Suppressor macrophage treated with lipopolysaccharide for 4 hours (primary cell): Measurements from ENCODE around the gene PCID2.

Experiments used
- DNase-seq: peaks from one replicate; pipeline ENCODE4 v3.0.0-alpha.2; 2020

Gene PCID2

DNA sequence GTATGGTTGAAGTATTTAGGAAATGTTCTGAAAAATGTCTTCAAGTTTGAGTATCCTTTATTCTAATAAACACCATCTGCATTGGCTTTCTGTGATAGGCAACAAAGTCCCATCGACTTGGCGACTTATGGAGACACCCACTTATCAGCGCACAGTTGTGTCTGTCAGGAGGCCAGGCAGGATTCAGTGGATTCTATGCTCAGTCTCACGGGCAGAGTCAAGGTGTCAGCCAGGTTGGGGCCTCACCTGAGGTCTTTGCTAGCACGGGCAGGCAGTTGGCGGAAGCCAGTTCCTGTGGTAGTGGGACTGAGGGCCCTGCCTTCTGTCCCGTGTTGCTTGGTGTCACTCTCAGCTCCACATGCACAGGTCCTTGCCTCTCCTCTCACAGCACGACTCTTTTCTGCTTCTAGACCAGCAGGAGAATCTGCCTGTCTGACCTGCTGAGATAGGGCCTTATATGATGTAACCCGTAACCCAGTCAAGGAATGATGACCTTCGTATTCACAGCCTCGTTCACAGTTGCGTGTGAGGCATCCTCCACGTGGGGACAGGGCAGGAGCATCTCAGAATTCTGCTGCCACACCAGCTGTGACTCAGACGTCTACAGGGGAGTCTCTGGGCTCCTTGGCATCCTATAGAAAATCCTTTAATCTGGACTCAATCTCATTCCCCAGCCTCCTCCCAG is 10.9 kb upstream of the PCID2 start:
- no peak for DNase-seq

DNA sequence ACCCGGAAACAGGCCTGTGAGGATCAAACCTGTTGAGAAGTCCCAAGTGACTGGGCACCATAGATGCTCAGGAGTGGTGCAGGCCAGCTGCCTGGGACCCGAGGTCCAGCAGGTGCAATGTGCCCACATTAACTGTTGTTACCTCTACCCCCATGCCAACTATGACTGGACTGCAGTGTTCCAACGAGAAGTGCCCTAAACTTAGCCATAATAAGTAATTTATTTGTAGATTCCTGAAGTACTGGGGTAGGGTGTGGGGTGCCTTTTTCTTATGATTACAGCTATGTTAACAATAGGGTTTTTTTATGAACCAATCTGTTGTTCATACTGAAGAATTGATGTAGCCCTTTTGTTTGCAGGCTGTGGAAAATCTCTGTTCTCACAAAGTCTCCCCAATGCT is 10.1 kb upstream of the PCID2 start:
- no peak for DNase-seq

DNA sequence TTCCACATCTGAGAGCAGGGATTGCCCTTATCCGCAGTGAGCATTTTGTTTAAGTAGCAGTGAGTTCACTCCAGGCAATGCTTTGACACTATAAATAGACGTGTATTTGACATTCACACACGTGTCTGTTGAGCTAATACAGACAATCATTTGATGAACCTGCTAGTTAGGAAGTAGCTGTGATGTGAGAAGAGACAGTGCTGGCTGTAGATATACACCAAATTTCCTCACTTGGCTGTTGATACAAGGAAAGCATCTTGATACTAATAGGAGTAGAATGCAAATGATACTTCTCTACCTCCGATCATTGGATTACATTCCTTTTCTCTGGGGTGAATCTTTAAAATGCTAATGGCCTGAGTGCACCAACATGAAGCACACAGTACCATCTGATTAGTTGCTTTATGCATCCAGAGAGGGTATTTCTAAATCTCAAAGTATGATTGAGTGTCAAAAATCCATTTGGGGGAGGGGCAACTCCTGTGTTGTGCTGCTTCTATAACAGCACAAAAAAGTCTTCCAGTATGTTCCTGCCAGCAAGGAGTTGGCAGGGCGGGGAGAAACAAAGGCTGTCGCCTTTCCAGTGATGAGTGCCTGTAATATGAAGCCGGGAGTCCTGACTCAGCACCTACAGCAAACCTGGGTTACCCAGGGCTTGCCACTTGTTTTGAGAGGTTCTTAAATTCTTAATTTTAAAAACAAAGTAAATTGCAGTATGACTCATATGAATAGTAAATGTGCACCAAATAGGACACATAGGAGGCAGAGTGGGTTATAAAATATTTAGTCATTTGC is 8.0 kb upstream of the PCID2 start:
- no peak for DNase-seq

DNA sequence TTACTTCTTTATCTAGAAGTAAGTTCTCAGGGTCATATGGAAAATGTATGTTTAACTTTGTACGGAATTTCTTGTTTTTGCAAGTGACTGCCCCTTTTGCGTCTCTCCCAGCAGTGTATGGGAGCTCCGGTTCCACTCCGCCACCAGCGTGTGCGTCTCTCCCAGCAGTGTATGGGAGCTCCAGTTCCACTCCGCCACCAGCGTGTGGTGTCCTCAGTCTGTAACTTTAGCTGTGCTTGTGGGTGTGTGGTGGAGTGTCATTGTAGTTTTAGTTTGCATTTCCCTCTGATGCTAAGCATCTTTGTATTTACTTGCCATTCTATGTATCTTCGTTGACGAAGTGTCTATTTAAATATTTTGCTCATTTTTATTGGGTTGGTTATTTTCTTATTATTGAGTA is 3.3 kb upstream of the PCID2 start:
- no peak for DNase-seq

DNA sequence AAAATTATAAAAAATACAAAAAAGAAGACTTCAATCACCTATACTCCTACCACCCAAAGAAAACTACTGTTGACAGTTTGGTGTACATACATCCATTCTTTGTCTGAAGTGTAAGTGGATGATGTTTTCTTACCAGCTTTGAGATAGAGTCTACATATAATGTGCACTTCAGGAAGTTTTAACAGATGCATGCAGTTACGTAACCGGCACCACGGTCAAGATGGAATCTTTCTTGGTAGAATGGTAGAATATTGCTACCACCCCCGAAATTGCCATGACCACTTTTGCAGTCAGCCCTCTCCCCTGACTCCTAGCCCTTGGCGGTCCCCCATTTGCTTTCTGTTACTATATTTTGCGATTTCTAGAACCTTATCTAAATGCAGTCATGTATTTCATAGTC is 2.4 kb upstream of the PCID2 start:
- no peak for DNase-seq

DNA sequence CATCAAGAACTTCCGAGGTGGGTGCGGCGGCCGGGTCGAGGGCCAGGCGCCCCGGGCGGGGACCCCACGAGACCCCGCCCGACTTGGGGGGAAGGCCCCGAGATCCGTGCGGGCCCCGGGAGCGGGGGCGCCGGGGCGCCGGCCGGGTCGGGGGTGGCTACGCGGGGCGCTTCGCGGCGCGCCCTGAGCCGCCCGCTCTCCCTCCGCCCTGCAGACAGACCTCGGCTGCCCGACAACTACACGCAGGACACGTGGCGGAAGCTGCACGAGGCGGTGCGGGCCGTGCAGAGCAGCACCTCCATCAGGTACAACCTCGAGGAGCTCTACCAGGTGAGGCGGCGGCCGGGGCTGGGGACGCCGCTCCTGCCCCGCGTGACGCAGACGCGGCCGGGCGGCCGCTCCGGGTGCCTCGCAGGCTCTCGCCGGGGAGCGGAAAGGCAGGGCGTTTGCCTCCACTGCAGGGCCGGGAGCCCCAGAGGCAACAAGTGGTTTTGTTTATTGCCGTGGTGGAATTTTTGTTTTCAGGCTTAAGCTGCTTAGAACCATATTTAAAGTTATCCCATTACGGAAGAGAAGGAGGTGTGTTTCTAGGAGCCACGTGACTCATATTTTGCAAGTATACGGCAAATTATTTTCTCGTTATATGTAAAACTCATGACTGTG is 1.4 kb upstream of the PCID2 start:
- peak; percentile 56 for DNase-seq

DNA sequence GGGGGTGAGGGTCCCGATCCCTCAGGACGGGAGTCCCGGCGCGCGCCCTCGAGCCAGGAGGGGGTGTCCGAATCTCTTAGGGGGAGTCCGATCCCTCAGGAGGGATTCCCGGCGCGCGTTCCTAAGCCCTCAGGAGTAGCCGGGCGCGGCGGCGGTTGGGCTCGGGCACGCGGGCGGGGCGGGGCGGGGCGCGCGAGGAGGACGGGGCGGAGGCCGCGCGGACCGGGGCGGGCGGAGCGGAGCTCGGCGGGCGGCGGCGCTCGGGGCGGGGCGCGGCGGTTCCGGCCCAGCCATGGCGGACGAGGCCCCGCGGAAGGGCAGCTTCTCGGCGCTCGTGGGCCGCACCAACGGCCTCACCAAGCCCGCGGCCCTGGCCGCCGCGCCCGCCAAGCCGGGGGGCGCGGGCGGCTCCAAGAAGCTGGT is 878 bp upstream of the PCID2 start, which contains the start of gene CUL4A:
CUL4A (plus strand) TSS at position 278 of the 423 bp plus-strand sequence; CDS start at position 293, 15 bp downstream.
- peak; percentile 89 for DNase-seq

DNA sequence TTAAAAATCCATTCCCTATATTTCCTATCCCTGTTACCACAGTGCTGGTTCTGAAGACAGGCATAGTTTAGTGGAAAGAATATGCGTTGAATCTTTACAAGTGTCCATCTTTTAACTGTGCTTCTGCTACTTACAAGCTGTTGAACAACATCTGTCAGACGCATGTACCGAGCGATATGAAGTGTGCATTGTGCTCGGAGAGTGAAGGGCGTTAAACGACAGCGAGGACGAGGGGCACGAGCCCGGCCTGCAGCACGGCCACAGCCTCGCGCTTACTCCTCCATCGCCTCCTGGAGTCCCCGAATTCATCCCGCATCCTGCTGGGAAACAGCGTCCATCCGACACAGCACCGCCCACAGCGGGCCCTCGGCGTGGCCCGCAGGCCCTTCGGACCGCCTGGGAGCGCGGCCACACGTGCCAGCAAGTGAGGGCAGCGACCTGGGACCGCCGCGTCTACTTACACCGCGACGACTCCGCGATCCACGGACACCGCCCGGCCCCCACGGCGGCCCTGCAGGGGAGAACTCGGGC is 514 bp downstream of the PCID2 start:
- peak; percentile 55 for DNase-seq

DNA sequence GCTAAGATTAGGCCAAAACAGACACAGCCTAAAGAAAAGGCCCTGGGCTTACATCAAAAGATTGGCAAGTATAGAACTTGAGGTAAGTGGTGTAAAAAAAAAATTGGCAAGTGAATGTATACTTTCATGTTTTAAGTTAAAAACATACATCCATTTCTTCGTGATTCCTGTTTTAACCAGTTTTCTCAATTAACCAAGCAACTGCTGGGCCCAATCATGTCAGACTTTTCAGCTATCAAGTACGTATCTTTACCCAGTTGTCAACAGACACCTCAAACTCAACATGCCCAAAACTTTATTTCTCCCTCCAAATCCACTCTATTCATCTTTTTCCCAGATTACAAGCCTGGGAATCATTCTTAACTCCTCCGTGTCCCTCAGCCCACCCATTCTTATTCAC is 1.0 kb downstream of the PCID2 start:
- no peak for DNase-seq

DNA sequence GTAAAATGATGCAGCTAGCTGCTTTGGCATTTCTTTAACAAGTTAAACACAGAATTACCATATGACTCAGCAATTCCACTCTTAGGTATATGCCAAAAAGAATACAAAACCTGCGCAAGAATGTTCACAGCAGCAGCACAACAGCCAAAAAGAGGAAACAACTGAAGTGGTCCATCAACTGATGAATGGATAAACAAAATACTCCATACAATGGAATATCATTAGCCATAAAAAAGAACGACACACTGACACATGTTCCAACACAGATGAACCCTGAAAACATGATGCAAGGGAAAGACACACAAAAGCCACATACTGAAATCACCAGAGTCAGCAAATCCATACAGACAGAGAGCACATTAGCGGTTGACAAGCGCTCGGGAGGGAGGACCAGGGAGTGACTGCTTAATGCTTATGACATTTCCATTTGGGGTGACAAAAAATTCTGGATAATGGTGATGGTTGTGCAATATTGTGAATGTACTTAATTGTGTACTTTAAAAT is 3.0 kb downstream of the PCID2 start:
- no peak for DNase-seq

DNA sequence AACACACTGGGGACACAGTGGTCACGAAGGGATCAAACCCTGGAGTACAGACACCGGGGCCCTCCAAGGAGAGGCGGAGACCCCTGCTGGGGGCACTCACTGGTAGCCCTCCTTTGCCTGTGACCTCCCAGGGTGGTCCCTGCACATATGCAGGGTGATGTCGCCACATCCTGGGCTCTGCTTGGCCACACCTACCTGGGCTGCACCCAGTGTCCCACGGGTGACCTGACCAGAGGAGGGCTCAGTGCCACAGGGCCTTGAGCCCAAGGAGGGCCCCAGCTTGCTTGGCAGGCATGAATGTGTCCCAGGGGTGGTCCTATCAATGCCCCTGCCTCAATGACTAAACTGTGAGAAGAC is 4.1 kb downstream of the PCID2 start:
- no peak for DNase-seq

DNA sequence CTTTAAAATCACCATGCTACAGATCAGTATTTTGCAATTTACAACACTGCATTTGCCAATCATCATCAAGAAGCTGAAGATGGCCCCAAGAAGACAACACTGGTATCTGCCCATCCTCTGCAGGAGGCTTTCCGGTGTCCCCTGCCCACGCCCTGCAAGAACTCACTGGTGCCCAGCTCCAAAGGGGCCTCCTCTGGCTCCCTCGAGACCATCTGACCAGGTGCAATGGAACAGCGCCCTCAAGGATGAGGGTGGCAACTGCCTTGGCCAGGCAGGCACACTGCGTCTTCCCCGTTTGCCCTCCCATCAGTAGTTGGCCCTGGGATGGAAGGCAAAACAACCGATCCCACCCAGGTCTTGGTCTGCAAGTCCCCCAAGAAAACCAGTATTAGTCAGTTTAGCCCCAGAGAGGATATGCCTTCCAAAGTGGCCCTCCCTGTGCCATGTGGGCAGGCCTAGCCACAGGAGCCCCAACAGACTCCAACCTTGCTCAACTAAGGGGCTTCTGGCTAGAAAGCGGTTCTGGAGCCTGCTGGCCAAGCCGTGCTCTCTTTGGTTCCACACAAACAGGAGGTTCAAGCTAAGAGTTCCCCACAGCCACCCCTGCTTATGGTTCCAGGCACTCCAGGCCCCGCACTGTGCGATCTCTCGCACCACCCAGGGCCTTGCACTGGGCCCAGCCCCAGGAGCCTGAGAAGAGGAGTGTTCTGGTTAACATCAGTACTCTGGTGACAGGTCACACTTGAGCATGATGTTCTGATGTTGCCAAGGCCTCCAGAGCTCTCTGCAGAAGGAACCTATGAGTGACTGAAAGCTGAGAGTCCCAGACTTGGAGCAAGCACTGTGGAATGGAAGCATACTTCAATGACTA is 4.7 kb downstream of the PCID2 start:
- no peak for DNase-seq

DNA sequence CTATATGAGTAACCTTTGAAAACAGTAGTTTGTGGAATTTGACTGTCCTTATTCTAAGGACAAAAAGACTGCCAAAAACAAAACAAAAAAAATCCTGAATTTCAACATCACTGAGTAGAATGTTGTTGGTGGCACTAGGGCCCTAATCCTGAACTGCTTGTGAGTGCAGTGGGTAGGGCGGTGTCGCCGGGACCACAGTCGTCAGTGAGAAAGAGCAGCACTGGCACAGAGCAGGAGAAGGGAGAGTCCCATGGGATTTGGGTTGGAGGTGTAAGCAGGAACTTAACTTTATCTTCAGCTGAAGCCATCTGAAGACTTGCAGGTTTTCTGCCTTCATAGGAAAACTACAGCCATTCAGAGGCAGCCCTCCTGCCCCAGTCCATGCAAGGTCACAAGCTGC is 5.6 kb downstream of the PCID2 start:
- DNase-seq, result no peak

DNA sequence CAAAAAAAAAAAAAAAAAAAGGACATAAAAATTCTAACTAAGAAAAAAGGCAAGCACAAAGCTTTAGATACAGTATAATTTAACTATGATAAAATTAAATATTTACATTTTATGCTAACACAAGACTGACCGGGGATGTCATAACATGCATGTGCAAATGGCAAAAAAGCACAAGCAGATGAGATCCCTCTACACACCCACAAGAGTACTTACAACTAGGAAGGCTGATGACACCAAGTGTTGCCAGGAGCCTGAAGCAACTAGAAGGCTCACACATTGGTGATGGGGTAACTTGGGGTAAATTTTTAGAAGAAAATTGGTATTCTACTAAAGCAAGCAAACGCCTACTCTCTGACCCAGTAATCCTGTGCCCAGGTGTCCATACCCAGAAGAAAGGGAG is 6.7 kb downstream of the PCID2 start:
- no peak for DNase-seq

DNA sequence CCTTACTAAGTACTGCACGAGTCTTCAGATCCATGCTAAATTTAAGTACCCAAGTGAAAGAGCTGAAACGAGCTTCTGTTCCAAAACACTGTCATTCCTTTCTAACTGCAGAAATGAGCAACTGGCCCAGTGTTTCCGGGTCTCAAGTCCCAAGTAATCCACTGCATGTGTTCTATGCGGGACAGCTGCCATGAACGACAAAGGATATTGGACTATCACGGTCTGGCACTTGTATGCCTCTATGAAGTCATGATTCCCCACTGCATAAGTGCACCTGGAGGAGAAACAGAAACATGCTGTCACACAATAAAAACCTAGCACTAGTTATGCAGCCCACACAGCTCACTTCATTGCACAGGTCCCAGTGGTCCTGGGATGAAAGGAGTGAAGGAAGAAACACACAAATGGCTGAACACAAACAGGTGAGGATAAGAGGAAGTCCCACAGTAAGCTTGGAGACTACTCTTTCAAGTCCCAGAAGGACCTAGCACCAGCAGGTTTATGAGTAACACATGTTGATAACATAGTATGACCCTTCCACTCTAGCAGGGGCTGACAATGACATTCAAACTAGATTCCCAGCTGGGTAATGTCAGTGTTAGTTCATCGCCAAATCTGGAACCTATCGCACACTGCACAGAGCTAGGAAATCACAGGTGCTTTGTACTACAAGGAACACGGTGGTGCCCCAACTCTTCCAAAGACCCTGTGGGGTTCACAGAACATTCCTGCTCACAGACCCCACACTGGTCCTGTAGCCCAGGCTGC is 11.3 kb downstream of the PCID2 start:
- DNase-seq, result no peak

DNA sequence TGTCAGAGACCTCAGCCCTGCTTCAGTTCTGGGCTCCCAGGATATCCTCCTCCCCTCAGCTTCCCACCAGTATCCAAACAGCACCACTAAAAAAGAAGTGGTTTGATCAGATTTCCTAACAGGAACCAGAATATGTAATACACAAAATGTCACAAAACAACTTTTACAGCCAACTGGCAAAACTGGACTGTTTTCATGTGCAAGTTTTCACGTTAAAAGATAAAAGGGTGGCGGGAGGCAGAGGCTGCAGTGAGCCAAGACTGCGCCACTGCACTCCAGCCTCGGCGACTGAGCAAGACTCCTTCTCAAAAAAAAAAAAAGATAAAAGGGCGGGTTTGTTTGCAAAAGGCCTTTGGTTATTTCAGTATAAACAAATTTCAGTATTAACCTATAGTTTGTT is 13.1 kb downstream of the PCID2 start:
- no peak for DNase-seq

DNA sequence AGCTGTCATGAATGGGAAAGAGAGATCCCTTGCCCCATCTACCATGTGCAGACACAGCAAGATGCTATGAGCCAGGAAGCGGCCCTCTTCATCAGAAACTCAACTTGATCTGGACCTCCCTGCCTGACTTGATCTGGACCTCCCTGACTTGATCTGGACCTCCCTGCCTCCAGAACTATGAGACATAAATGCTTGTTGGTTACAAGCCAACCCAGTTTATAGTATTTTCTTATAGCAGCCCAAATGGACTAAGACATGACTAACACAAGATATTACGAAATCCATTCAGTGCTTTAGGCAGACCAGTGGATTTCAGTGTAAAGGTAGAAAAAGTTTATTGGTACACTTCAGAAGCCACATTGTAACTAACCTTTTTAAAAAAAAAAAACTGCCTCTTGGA is 15.6 kb downstream of the PCID2 start:
- DNase-seq, result peak; percentile 17

DNA sequence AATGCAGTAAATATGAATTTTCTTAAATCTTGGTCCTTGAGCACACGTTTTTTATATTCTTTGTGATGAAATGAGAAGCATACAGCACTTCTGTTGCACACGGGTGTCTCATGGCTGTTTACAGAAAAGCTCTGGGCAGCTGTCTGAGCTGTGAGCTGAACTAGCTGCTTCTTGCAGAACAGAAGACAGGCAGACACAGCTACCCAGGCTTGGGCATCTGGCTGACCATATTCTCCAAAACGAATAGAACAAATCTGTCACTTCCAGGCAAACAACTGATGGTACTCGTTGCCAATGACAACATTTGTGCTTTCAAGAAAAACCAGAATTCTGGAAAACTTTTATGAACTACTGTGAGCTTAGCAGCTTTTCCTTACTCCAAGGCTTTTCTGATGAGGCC is 16.2 kb downstream of the PCID2 start:
- no peak for DNase-seq

DNA sequence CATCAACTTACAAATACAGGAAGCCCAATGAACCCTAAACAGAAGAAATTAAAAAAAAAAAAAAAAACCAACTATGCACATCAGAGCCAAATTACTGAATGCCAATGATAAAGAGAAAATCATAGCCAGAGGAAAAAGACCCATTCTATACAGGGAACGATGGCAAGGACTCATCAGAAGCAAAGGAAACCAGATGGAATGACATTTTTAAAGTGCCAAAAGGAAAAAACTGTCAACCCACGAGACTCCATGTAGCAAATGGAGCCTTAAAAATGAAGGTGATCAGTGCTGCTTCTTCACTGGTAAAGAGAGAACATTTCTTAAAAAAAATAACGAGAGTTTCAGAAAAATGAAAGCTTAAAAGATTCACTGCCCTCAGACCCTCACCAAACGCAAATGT is 18.3 kb downstream of the PCID2 start:
- DNase-seq, result no peak

DNA sequence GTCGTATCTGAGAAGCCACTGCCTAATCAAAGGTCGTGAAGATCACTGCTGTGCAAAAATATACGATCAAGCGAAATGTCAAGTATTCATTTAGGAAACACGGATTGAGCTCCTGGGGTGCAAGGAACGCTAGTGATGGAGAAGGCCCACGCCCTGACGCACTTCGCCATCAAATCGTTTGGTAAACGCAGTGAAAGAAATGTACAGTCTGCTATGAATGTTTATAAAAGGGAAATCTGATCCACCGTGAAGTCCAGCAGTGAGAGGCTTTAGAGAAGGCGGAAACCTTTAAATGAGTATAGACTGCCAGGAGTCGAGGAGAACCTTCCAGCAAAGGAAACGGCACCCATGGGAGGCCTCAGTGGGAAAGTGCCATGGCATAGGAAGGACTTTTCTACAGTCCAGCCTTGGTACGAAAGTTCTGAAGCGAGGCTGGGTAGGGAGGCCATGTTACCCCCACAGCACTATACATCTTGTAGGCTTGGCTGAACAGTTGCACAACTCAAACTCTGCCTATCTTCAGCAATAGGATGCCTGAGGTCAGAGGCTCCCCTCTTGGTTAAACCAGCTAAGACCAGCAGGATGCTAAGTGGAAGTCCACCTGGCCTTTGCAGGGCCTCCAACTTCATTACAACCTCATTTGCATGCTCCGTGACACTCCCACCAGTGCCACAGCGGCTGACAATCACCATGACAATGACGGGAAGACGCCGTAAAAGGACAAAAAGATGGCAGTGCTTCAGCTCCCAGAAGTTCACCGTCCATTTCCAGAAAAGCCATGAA is 20.4 kb downstream of the PCID2 start:
- DNase-seq, result no peak

DNA sequence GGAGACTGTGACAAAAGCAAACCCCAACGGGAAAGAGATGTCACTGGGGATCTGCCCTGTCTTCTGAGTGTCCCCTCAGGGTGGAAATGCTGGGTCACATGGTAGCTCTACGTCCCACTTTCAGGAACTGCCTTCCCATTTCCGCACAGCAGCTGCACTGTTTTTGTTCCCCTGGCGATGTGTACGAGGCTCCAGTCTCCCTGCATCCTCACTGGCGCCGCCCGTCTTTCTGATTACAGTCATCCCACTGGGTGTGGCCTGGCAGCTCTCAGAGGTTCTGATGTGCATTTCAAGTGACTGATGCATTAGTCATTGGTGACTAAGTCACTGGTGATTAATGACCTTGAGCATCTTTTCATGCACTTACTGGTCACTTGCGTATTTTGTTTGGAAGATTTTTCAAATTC is 21.2 kb downstream of the PCID2 start:
- DNase-seq, result peak; percentile 97
